ENCODE data around the gene RHBDL3. TPM values are rescaled to one million over a fixed set of nuclear protein-coding genes. Genes with fewer than 3 reads are reported as not detected.
"Not testable (repeated sequence)": the region's sequence is repeated elsewhere in the genome, so short reads cannot be mapped to it uniquely, and the experiment has no call there.

RHBDL3 gene
- total RNA-seq, 1 experiment from 2014 or later: 0.80 TPM

- BruUV-seq (replicated peaks): no TSS peak
- TF ChIP-seq EZH2 (IDR thresholded peaks at IDR 0.05; ENCODE audit: borderline replicate concordance, low read depth, low read length, poor library complexity, severe bottlenecking) (no peak), CTCF (conservative IDR thresholded peaks at IDR 0.05; ENCODE audit: low read depth, low read length) (no peak)
- Histone ChIP-seq H3K4me1 (ENCODE audit: insufficient read depth, low read length, poor library complexity, severe bottlenecking) (peaks cover 4% of the 10 kb centered on the region), H3K4me3 (ENCODE audit: low read depth, low read length, poor library complexity, severe bottlenecking) (no peak overlapping the region), H3K27ac (ENCODE audit: low read depth, low read length, poor library complexity, severe bottlenecking) (no peak overlapping the region), H3K27me3 (replicated peaks; ENCODE audit: insufficient read depth, low read depth, low read length, poor library complexity) (no peaks in the 10 kb centered on the region), H3K36me3 (ENCODE audit: insufficient read depth, low read length, poor library complexity, severe bottlenecking) (no peaks in the 10 kb centered on the region), H3K9me3 (ENCODE audit: low read depth, low read length, poor library complexity, severe bottlenecking) (no peaks in the 10 kb centered on the region)
- ChIA-PET POLR2A (ENCODE audit: low non-redundant PET) (no interaction called here), CTCF (no interaction called here)
- DNase-seq (ENCODE audit: low spot score): no peak
- intact Hi-C loops (cut with micrococcal nuclease; ENCODE audit: unreplicated experiment): no loop called here
Measured at GRCh38 chr17:32261417-32261736, 4.3 kb upstream of the RHBDL3 start.

DNA sequence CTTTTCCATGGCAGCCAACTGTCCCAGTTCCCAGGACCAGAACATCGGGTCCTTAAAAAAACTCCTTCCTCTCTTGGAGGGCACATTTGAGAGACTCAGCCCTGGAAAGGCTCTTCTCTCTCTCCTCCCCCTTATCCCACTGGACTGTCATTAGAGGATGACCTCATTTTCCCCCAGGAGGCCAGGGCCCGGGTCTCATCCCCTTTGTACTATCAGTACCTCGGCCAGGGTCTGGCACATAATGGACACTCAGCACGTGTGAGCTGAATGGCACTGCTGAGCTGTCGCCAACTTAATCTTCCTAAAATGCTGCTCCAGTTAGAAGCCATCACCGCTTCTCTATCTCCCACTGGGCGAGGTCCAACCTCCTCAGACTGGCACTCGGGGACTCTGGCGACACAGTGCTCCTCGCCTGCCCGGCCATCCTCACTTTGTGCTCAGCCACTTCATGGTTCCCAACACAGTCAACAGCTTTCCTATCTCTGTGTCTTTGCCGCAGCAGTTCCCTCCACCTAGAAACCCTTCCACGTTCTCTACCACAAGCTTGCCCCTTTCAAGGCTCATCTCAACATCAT lies 3.6 kb upstream of the RHBDL3 start:
- no peak for TF ChIP-seq CTCF (conservative IDR thresholded peaks at IDR 0.05; ENCODE audit: low read depth, low read length)
- TF ChIP-seq EZH2 (IDR thresholded peaks at IDR 0.05; ENCODE audit: borderline replicate concordance, low read depth, low read length, poor library complexity, severe bottlenecking): no peak
- DNase-seq (ENCODE audit: low spot score): no peak
- ChIA-PET POLR2A (ENCODE audit: low non-redundant PET) (no interaction called here), CTCF (no interaction called here)
- H3K27ac ChIP-seq (ENCODE audit: low read depth, low read length, poor library complexity, severe bottlenecking): no peak overlapping the region
- intact Hi-C loops (cut with micrococcal nuclease; ENCODE audit: unreplicated experiment): no loop called here
- peaks cover 4% of the 10 kb centered on the region for H3K4me1 ChIP-seq (ENCODE audit: insufficient read depth, low read length, poor library complexity, severe bottlenecking)
- H3K27me3 ChIP-seq (replicated peaks; ENCODE audit: insufficient read depth, low read depth, low read length, poor library complexity): peaks cover 6% of the 10 kb centered on the region
- H3K36me3 ChIP-seq (ENCODE audit: insufficient read depth, low read length, poor library complexity, severe bottlenecking): no peaks in the 10 kb centered on the region
- no TSS peak for BruUV-seq (replicated peaks)
- H3K9me3 ChIP-seq (ENCODE audit: low read depth, low read length, poor library complexity, severe bottlenecking): no peaks in the 10 kb centered on the region
- H3K4me3 ChIP-seq (ENCODE audit: low read depth, low read length, poor library complexity, severe bottlenecking): no peak overlapping the region

GRCh38 chr17:32263515-32263914 lies 2.1 kb upstream of the RHBDL3 start:
- intact Hi-C loops (cut with micrococcal nuclease; ENCODE audit: unreplicated experiment); H3K9me3 ChIP-seq (ENCODE audit: low read depth, low read length, poor library complexity, severe bottlenecking); CTCF ChIA-PET; H3K4me3 ChIP-seq (ENCODE audit: low read depth, low read length, poor library complexity, severe bottlenecking); BruUV-seq (replicated peaks); DNase-seq (ENCODE audit: low spot score); H3K36me3 ChIP-seq (ENCODE audit: insufficient read depth, low read length, poor library complexity, severe bottlenecking); H3K4me1 ChIP-seq (ENCODE audit: insufficient read depth, low read length, poor library complexity, severe bottlenecking); H3K27ac ChIP-seq (ENCODE audit: low read depth, low read length, poor library complexity, severe bottlenecking); POLR2A ChIA-PET (ENCODE audit: low non-redundant PET): not testable (repeated sequence)
- H3K27me3 ChIP-seq (replicated peaks; ENCODE audit: insufficient read depth, low read depth, low read length, poor library complexity): peaks cover 10% of the 10 kb centered on the region

DNA sequence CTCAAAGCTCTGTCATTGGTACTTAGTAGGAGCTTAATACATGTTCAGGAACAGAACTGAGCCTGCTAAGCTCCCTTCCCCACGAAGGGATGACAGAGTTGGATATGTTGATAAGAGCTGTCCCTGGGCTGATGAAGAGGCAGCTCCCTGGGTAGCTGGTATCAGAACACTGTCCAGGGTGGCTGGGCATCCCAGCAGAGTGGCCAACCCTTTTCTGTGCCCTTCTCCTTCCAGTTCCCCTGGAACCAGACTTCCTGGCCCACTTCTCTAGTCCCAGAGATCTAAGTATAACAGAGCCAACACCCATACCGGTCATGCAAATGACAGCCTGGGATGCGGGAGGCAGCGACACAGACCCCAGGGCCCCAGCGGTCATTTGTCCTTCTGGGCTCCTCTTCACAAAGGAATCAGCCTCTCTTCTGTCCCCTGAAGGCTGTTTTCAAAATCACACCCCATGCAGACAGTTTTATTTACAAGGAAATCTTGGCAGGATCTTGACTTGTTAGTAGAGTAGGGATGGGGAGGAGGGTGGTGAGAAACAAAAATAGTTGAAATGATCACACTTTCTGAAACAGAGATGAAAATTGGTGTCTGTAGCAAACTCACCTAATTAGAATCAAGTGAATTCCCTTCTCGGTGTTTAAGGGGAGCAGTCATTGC lies 1.4 kb upstream of the RHBDL3 start:
- BruUV-seq (replicated peaks): no TSS peak
- no peaks in the 10 kb centered on the region for H3K9me3 ChIP-seq (ENCODE audit: low read depth, low read length, poor library complexity, severe bottlenecking)
- intact Hi-C loops (cut with micrococcal nuclease; ENCODE audit: unreplicated experiment): loop anchor here (2.0 kb wide), 1 partner anchor 53 kb away; no protein-coding TSS in a partner anchor
- no peak for DNase-seq (ENCODE audit: low spot score)
- H3K4me1 ChIP-seq (ENCODE audit: insufficient read depth, low read length, poor library complexity, severe bottlenecking): no peaks in the 10 kb centered on the region
- TF ChIP-seq CTCF (conservative IDR thresholded peaks at IDR 0.05; ENCODE audit: low read depth, low read length) (no peak), EZH2 (IDR thresholded peaks at IDR 0.05; ENCODE audit: borderline replicate concordance, low read depth, low read length, poor library complexity, severe bottlenecking) (no peak)
- no peak overlapping the region for H3K4me3 ChIP-seq (ENCODE audit: low read depth, low read length, poor library complexity, severe bottlenecking)
- ChIA-PET POLR2A (ENCODE audit: low non-redundant PET) (no interaction called here), CTCF (no interaction called here)
- H3K27me3 ChIP-seq (replicated peaks; ENCODE audit: insufficient read depth, low read depth, low read length, poor library complexity): peaks cover 10% of the 10 kb centered on the region
- no peaks in the 10 kb centered on the region for H3K36me3 ChIP-seq (ENCODE audit: insufficient read depth, low read length, poor library complexity, severe bottlenecking)
- H3K27ac ChIP-seq (ENCODE audit: low read depth, low read length, poor library complexity, severe bottlenecking): no peak overlapping the region

All from A673 (cell line).